Epithelial cell of esophagus (primary cell): ENCODE measurements around the gene ZBTB47.
A peak's percentile ranks its signal among the peaks of the same experiment; 100 is the strongest.

Experiments used
- DNase-seq: peaks from one replicate; pipeline ENCODE4 v3.0.0; 2010; ENCODE audit warnings: low read depth
- H3K4me3 ChIP-seq: 2 replicates; pipeline ENCODE4 v1.5.1; 2011; ENCODE audit warnings: mild to moderate bottlenecking, low read length, control low read depth
- CTCF ChIP-seq: IDR thresholded peaks from 2 replicates; pipeline ENCODE4 v1.5.1; 2011; ENCODE audit warnings: low read depth, mild to moderate bottlenecking, low read length, control low read depth, inconsistent platforms; ENCODE audit not compliant: insufficient read depth; ENCODE audit errors: missing control alignments

Gene ZBTB47

GRCh38 chr3:42660131-42660715, 6.7 kb downstream of the ZBTB47 start:
- no peak for DNase-seq

GRCh38 chr3:42660898-42661297, 7.4 kb downstream of the ZBTB47 start:
- DNase-seq = peak; percentile 48
- no peak overlapping the region for H3K4me3 ChIP-seq
- peak; percentile 30 for TF ChIP-seq CTCF

More at GRCh38 chr3:42660131-42660715, 6.7 kb downstream of the ZBTB47 start:
- H3K4me3 ChIP-seq = no peak overlapping the region
- TF ChIP-seq CTCF = no peak

- no peak for DNase-seq
- no peak overlapping the region for H3K4me3 ChIP-seq
- no peak for TF ChIP-seq CTCF
Measured at GRCh38 chr3:42661593-42662022, 8.1 kb downstream of the ZBTB47 start.

- no peak overlapping the region for H3K4me3 ChIP-seq
- no peak for DNase-seq
- TF ChIP-seq CTCF = no peak
Measured at GRCh38 chr3:42662037-42662812, 8.7 kb downstream of the ZBTB47 start.

GRCh38 chr3:42662813-42663535, 9.5 kb downstream of the ZBTB47 start:
- DNase-seq = no peak
- H3K4me3 ChIP-seq = no peak overlapping the region
- TF ChIP-seq CTCF = no peak

GRCh38 chr3:42663581-42664437, 10.3 kb downstream of the ZBTB47 start:
- no peak for TF ChIP-seq CTCF
- no peak overlapping the region for H3K4me3 ChIP-seq
- DNase-seq = no peak
